Cardiac muscle cell (in vitro differentiated cells and primary cell): ENCODE data around the gene CAMTA2. TPM values are rescaled to one million over a fixed set of nuclear protein-coding genes. Genes with fewer than 3 reads are reported as not detected.
"Not testable (repeated sequence)": the region's sequence is repeated elsewhere in the genome, so short reads cannot be mapped to it uniquely, and the experiment has no call there.

ENCODE experiments used
- DNase-seq, 2 donors: peaks; one replicate each; pipeline versions ENCODE4 v3.0.0 to v3.0.0-alpha.2; 2010 to 2017; ENCODE audit warnings: low read depth in 1 of 2, low spot score in 1 of 2
- H3K27ac ChIP-seq: fragments of 200-600 bp; sonication (generic); 2 replicates; pipeline ENCODE4 v1.5.1; 2016
- H3K27me3 ChIP-seq: fragments of 200-600 bp; sonication (generic); 2 replicates; pipeline ENCODE4 v1.6.0; 2016; ENCODE audit warnings: control low read depth
- H3K36me3 ChIP-seq: fragments of 200-600 bp; sonication (generic); 2 replicates; pipeline ENCODE4 v1.5.1; 2016; ENCODE audit warnings: control low read depth
- H3K4me1 ChIP-seq: fragments of 200-600 bp; sonication (generic); 2 replicates; pipeline ENCODE4 v1.8.1; 2017; ENCODE audit warnings: low read depth, mild to moderate bottlenecking, mixed run types
- H3K4me3 ChIP-seq: fragments of 200-600 bp; sonication (generic); 2 replicates; pipeline ENCODE4 v1.5.1; 2016; ENCODE audit warnings: mild to moderate bottlenecking
- H3K9me3 ChIP-seq: fragments of 200-600 bp; sonication (generic); 2 replicates; pipeline ENCODE4 v1.5.1; 2017; ENCODE audit warnings: low read depth, mild to moderate bottlenecking, control low read depth
- CTCF ChIP-seq: IDR thresholded peaks from 2 replicates; pipeline ENCODE4 v1.5.1; 2012; ENCODE audit warnings: low read depth, mild to moderate bottlenecking, low read length
- polyA plus RNA-seq: library from polyadenylated mRNA; unstranded; fragments of >200 nt; fragmentation: Nextera tagmentation; extraction: Ambion mirVana; gene quantifications from 2 replicates; pipeline ENCODE4 v1.2.1, GENCODE V29; 2016
- total RNA-seq: library from RNA; depleted of rRNA; stranded (reverse); fragments of >200 nt; gene quantifications from 2 replicates; pipeline ENCODE4 v1.2.3, GENCODE V29; 2016

The CAMTA2 gene
- total and polyA plus RNA-seq, 2 experiments from 2014 or later: 11.6 to 18.3 TPM

- no peak overlapping the region for H3K27ac ChIP-seq
- no peak for TF ChIP-seq CTCF
- no peak overlapping the region for H3K4me3 ChIP-seq
- no peaks in the 10 kb centered on the region for H3K36me3 ChIP-seq
- peaks cover 16% of the 10 kb centered on the region for H3K27me3 ChIP-seq
- H3K9me3 ChIP-seq: no peaks in the 10 kb centered on the region
- no peaks in the 10 kb centered on the region for H3K4me1 ChIP-seq
- DNase-seq: no peak
Measured at GRCh38 chr17:5033352-5034015, 46.0 kb upstream of the CAMTA2 start.

GRCh38 chr17:5032865-5033264, 45.4 kb upstream of the CAMTA2 start:
- Histone ChIP-seq H3K9me3 (no peaks in the 10 kb centered on the region), H3K36me3 (no peaks in the 10 kb centered on the region), H3K4me1 (no peaks in the 10 kb centered on the region), H3K4me3 (no peak overlapping the region), H3K27ac (no peak overlapping the region), H3K27me3 (peaks cover 16% of the 10 kb centered on the region)
- no peak for TF ChIP-seq CTCF
- no peak for DNase-seq

- peak; percentile 70 for TF ChIP-seq CTCF
- Histone ChIP-seq H3K4me1 (no peaks in the 10 kb centered on the region), H3K9me3 (no peaks in the 10 kb centered on the region), H3K27me3 (peaks cover 16% of the 10 kb centered on the region), H3K27ac (no peak overlapping the region), H3K36me3 (no peaks in the 10 kb centered on the region), H3K4me3 (peak overlapping the region; percentile 28)
- peak; percentile 82 to 88 for DNase-seq
Measured at GRCh38 chr17:5031365-5032082, 44.0 kb upstream of the CAMTA2 start.

- peaks cover 11% of the 10 kb centered on the region for H3K27me3 ChIP-seq
Measured at GRCh38 chr17:5030168-5030567, 42.7 kb upstream of the CAMTA2 start.

GRCh38 chr17:5027916-5028315, 40.4 kb upstream of the CAMTA2 start:
- Histone ChIP-seq H3K36me3 (peaks cover 4% of the 10 kb centered on the region), H3K4me3 (no peak overlapping the region), H3K9me3 (no peaks in the 10 kb centered on the region), H3K27ac (no peak overlapping the region), H3K27me3 (no peaks in the 10 kb centered on the region), H3K4me1 (no peaks in the 10 kb centered on the region)
- no peak for TF ChIP-seq CTCF
- DNase-seq: no peak

More at GRCh38 chr17:5030168-5030567, 42.7 kb upstream of the CAMTA2 start:
- H3K4me1 ChIP-seq, H3K9me3 ChIP-seq, DNase-seq, H3K27ac ChIP-seq, H3K36me3 ChIP-seq, H3K4me3 ChIP-seq: not testable (repeated sequence)

- no peak overlapping the region for H3K4me3 ChIP-seq
- H3K27ac ChIP-seq: no peak overlapping the region
- no peaks in the 10 kb centered on the region for H3K27me3 ChIP-seq
- peaks cover 8% of the 10 kb centered on the region for H3K36me3 ChIP-seq
- no peaks in the 10 kb centered on the region for H3K4me1 ChIP-seq
- no peak for DNase-seq
- TF ChIP-seq CTCF: no peak
- no peaks in the 10 kb centered on the region for H3K9me3 ChIP-seq
Measured at GRCh38 chr17:5027299-5027698, 39.8 kb upstream of the CAMTA2 start.
